MM.1S (cell line): ENCODE data around the gene SAMD14.

Source experiments
- DNase-seq: peaks from one replicate; pipeline ENCODE4 v3.0.0-alpha.2; 2015
- H2AFZ ChIP-seq: fragments of 300-600 bp; sonication (generic); 2 replicates; pipeline ENCODE4 v1.6.0; 2016; ENCODE audit warnings: antibody characterized with exemption, low read length
- H3F3A ChIP-seq: fragments of 300-600 bp; sonication (generic); 2 replicates; pipeline ENCODE4 v1.6.1; 2016; ENCODE audit warnings: mild to moderate bottlenecking, antibody characterized with exemption, low read length, moderate library complexity, mixed read lengths; ENCODE audit not compliant: insufficient read depth
- H3K27ac ChIP-seq: fragments of 300-600 bp; sonication (generic); 2 replicates; pipeline ENCODE4 v1.5.1; 2016; ENCODE audit warnings: mild to moderate bottlenecking, low read length
- H3K27me3 ChIP-seq: fragments of 300-600 bp; sonication (generic); replicated peaks from 2 replicates; pipeline ENCODE4 v1.6.0; 2016; ENCODE audit warnings: low read length; ENCODE audit not compliant: insufficient read depth
- H3K36me3 ChIP-seq: fragments of 300-600 bp; sonication (generic); replicated peaks from 2 replicates; pipeline ENCODE4 v1.6.1; 2016; ENCODE audit warnings: mild to moderate bottlenecking, low read length, mixed read lengths; ENCODE audit not compliant: insufficient read depth
- H3K4me1 ChIP-seq: fragments of 300-600 bp; sonication (generic); 2 replicates; pipeline ENCODE4 v1.6.1; 2016; ENCODE audit warnings: low read length, mixed read lengths
- H3K4me2 ChIP-seq: fragments of 300-600 bp; sonication (generic); 2 replicates; pipeline ENCODE4 v1.6.0; 2016; ENCODE audit warnings: low read depth, low read length
- H3K4me3 ChIP-seq: fragments of 300-600 bp; sonication (generic); 2 replicates; pipeline ENCODE4 v1.5.1; 2016; ENCODE audit warnings: low read length, mixed read lengths
- H3K79me2 ChIP-seq: fragments of 300-600 bp; sonication (generic); 2 replicates; pipeline ENCODE4 v1.6.1; 2016; ENCODE audit warnings: mixed run types, low read length, mixed read lengths
- H3K9ac ChIP-seq: fragments of 300-600 bp; sonication (generic); 2 replicates; pipeline ENCODE4 v1.6.1; 2016; ENCODE audit warnings: low read length, mixed read lengths
- H3K9me2 ChIP-seq: fragments of 300-600 bp; sonication (generic); replicated peaks from 2 replicates; pipeline ENCODE4 v1.6.1; 2016; ENCODE audit warnings: mild to moderate bottlenecking, low read length, mixed read lengths; ENCODE audit not compliant: insufficient read depth
- H3K9me3 ChIP-seq: fragments of 300-600 bp; sonication (generic); replicated peaks from 2 replicates; pipeline ENCODE4 v1.6.1; 2016; ENCODE audit warnings: mild to moderate bottlenecking, low read length, mixed read lengths; ENCODE audit not compliant: insufficient read depth
- H4K20me1 ChIP-seq: fragments of 300-600 bp; sonication (generic); 2 replicates; pipeline ENCODE4 v1.6.1; 2016; ENCODE audit warnings: mild to moderate bottlenecking, low read length, moderate library complexity, mixed read lengths; ENCODE audit not compliant: insufficient read depth
- CTCF ChIP-seq: fragments of 300-600 bp; sonication (generic); IDR thresholded peaks from 2 replicates; pipeline ENCODE4 v1.5.1; 2016; ENCODE audit warnings: antibody characterized with exemption, low read length, mixed read lengths
- EZH2 ChIP-seq: fragments of 300-600 bp; sonication (generic); optimal IDR thresholded peaks from 2 replicates; pipeline ENCODE3; 2017; ENCODE audit warnings: low read depth, mild to moderate bottlenecking, antibody characterized with exemption, low read length, mixed read lengths
- EZH2phosphoT487 ChIP-seq: fragments of 300-600 bp; sonication (generic); IDR thresholded peaks from 2 replicates; pipeline ENCODE4 v1.6.1; 2018; ENCODE audit warnings: antibody characterized with exemption, low read length

The SAMD14 gene

GRCh38 chr17:50165867-50166517, 36.0 kb upstream of the SAMD14 start, which contains the start of gene SGCA:
SGCA (plus strand) TSS chr17:50166005; CDS start chr17:50166041, 36 bp downstream.
- Histone ChIP-seq H3K9me3 (no peaks in the 10 kb centered on the region), H3K79me2 (no peaks in the 10 kb centered on the region), H3K36me3 (no peaks in the 10 kb centered on the region), H3K9me2 (no peaks in the 10 kb centered on the region), H4K20me1 (no peaks in the 10 kb centered on the region), H3K4me1 (peaks cover 29% of the 10 kb centered on the region), H3K9ac (no peak within 1 kb of the TSS), H3K27me3 (no peaks in the 10 kb centered on the region), H3K27ac (no peak within 1 kb of the TSS), H2AFZ (no peak within 1 kb of the TSS), H3F3A (peaks cover 6% of the 10 kb centered on the region; the same call in 1 of the 2 replicates), H3K4me3 (no peak within 1 kb of the TSS), H3K4me2 (no peak within 1 kb of the TSS)
- no peak for TF ChIP-seq EZH2
- TF ChIP-seq CTCF = no peak
- no peak for TF ChIP-seq EZH2phosphoT487
- DNase-seq = no peak

GRCh38 chr17:50165466-50165865, 35.5 kb upstream of the SAMD14 start:
- H4K20me1 ChIP-seq = no peaks in the 10 kb centered on the region
- H3F3A ChIP-seq = peaks cover under 1% of the 10 kb centered on the region; the same call in 1 of the 2 replicates
- no peaks in the 10 kb centered on the region for H3K79me2 ChIP-seq
- TF ChIP-seq CTCF (no peak), EZH2phosphoT487 (no peak), EZH2 (no peak)
- H3K27me3 ChIP-seq = no peaks in the 10 kb centered on the region
- no peak overlapping the region for H3K27ac ChIP-seq
- H3K9me3 ChIP-seq = no peaks in the 10 kb centered on the region
- H3K36me3 ChIP-seq = no peaks in the 10 kb centered on the region
- no peak overlapping the region for H3K4me3 ChIP-seq
- no peak overlapping the region for H2AFZ ChIP-seq
- H3K9ac ChIP-seq = no peak overlapping the region
- H3K9me2 ChIP-seq = no peaks in the 10 kb centered on the region
- DNase-seq = no peak
- H3K4me2 ChIP-seq = no peak overlapping the region
- peaks cover 26% of the 10 kb centered on the region for H3K4me1 ChIP-seq

GRCh38 chr17:50165066-50165465, 35.1 kb upstream of the SAMD14 start:
- Histone ChIP-seq H4K20me1 (no peaks in the 10 kb centered on the region), H2AFZ (no peak overlapping the region), H3K36me3 (no peaks in the 10 kb centered on the region), H3K27ac (no peak overlapping the region), H3K79me2 (no peaks in the 10 kb centered on the region), H3K4me3 (no peak overlapping the region), H3K9ac (no peak overlapping the region), H3K4me1 (peaks cover 22% of the 10 kb centered on the region), H3K9me3 (no peaks in the 10 kb centered on the region), H3K27me3 (no peaks in the 10 kb centered on the region), H3K4me2 (no peak overlapping the region), H3K9me2 (no peaks in the 10 kb centered on the region), H3F3A (no peaks in the 10 kb centered on the region)
- DNase-seq = no peak
- no peak for TF ChIP-seq EZH2phosphoT487
- no peak for TF ChIP-seq CTCF
- TF ChIP-seq EZH2 = no peak
